Fibroblast of lung (primary cell): ENCODE results near the gene NIPAL1. TPM values are rescaled to one million over a fixed set of nuclear protein-coding genes. Genes with fewer than 3 reads are reported as not detected.
"Not testable (repeated sequence)": the region's sequence is repeated elsewhere in the genome, so short reads cannot be mapped to it uniquely, and the experiment has no call there.

ENCODE experiments used
- DNase-seq, 2 donors: peaks; one replicate each; pipeline versions ENCODE4 v3.0.0 to v3.0.0-alpha.2; 2010; ENCODE audit warnings: low read depth in 2 of 2
- H2AFZ ChIP-seq: 2 replicates; pipeline ENCODE4 v1.5.1; 2012; ENCODE audit warnings: low read length, control low read depth, inconsistent platforms
- H3K27ac ChIP-seq: 2 replicates; pipeline ENCODE4 v1.5.1; 2011; ENCODE audit warnings: low read length, control low read depth; ENCODE audit not compliant: insufficient read depth
- H3K27me3 ChIP-seq: 2 replicates; pipeline ENCODE4 v1.5.1; 2011; ENCODE audit warnings: mild to moderate bottlenecking, low read length; ENCODE audit not compliant: control insufficient read depth, insufficient read depth
- H3K36me3 ChIP-seq: 2 replicates; pipeline ENCODE4 v1.5.1; 2011; ENCODE audit warnings: low read length; ENCODE audit not compliant: control insufficient read depth, insufficient read depth
- H3K4me1 ChIP-seq: 2 replicates; pipeline ENCODE4 v1.5.1; 2011; ENCODE audit warnings: low read length; ENCODE audit not compliant: control insufficient read depth, insufficient read depth; ENCODE audit errors: extremely low read depth
- H3K4me2 ChIP-seq: 2 replicates; pipeline ENCODE4 v1.5.1; 2011; ENCODE audit warnings: low read length, control low read depth; ENCODE audit not compliant: insufficient read depth; ENCODE audit errors: extremely low read depth
- H3K4me3 ChIP-seq, 4 experiments: fragments of 200-600 bp in 1 of 4; sonication (generic) in 1 of 4; replicated peaks in 1 of 4; 2 replicates each; pipeline ENCODE4 v1.5.1; 2011 to 2016; ENCODE audit warnings: low read length in 4 of 4, low read depth in 3 of 4, mild to moderate bottlenecking in 3 of 4, control low read depth in 2 of 4, inconsistent platforms in 1 of 4, mixed read lengths in 1 of 4; ENCODE audit not compliant: insufficient read depth in 1 of 4; ENCODE audit errors: control extremely low read depth in 1 of 4
- H3K79me2 ChIP-seq: 2 replicates; pipeline ENCODE4 v1.5.1; 2012; ENCODE audit warnings: mild to moderate bottlenecking, low read length, inconsistent platforms; ENCODE audit not compliant: control insufficient read depth, insufficient read depth
- H3K9ac ChIP-seq: 2 replicates; pipeline ENCODE4 v1.5.1; 2011; ENCODE audit warnings: mild to moderate bottlenecking, low read length, control low read depth; ENCODE audit not compliant: insufficient read depth
- H3K9me3 ChIP-seq: 2 replicates; pipeline ENCODE4 v1.5.1; 2012; ENCODE audit warnings: low read depth, low read length; ENCODE audit not compliant: control insufficient read depth, insufficient read depth
- H4K20me1 ChIP-seq: 2 replicates; pipeline ENCODE4 v1.5.1; 2011; ENCODE audit warnings: low read length; ENCODE audit not compliant: control insufficient read depth, insufficient read depth; ENCODE audit errors: extremely low read depth
- CTCF ChIP-seq, 2 donors: IDR thresholded peaks in 1 of 2; conservative IDR thresholded peaks in 1 of 2; 1 replicate in 1 of 2; 2 replicates in 1 of 2; pipeline ENCODE4 v1.5.1; 2011 to 2012; ENCODE audit warnings: low read length in 2 of 2, control low read depth in 1 of 2, inconsistent platforms in 1 of 2, low read depth in 1 of 2, mild to moderate bottlenecking in 1 of 2
- EZH2 ChIP-seq: IDR thresholded peaks from 2 replicates; pipeline ENCODE4 v1.5.1; 2012; ENCODE audit warnings: low read length, control low read depth, mild to moderate bottlenecking; ENCODE audit errors: missing control alignments
- polyA plus RNA-seq, 2 donors: library from polyadenylated mRNA; depleted of rRNA in 1 of 2; stranded (reverse) in 1 of 2; unstranded in 1 of 2; fragments of >200 nt; gene quantifications; 2 replicates each; pipeline ENCODE4 v1.2.1, GENCODE V29; 2011 to 2012; ENCODE audit warnings: missing spikeins in 1 of 2
- total RNA-seq: library from RNA; depleted of rRNA; stranded (reverse); fragments of >200 nt; gene quantifications from 2 replicates; pipeline ENCODE4 v1.2.1, GENCODE V29; 2014

NIPAL1 gene
- total and polyA plus RNA-seq, 2 donors (not counting 1 experiment from before 2014, with no cell fraction given) = under 0.01 to 0.45 TPM

GRCh38 chr4:47996021-47996420, 20.6 kb upstream of the NIPAL1 start:
- Histone ChIP-seq H3K79me2 (no peaks in the 10 kb centered on the region), H3K4me1 (no peaks in the 10 kb centered on the region), H4K20me1 (no peaks in the 10 kb centered on the region)

GRCh38 chr4:48002267-48002666, 14.3 kb upstream of the NIPAL1 start:
- Histone ChIP-seq H3K4me2 (no peak overlapping the region), H4K20me1 (no peaks in the 10 kb centered on the region), H2AFZ (no peak overlapping the region), H3K36me3 (no peaks in the 10 kb centered on the region), H3K9me3 (no peaks in the 10 kb centered on the region), H3K9ac (no peak overlapping the region), H3K4me1 (no peaks in the 10 kb centered on the region), H3K27ac (no peak overlapping the region), H3K27me3 (no peaks in the 10 kb centered on the region), H3K4me3 (no peak overlapping the region), H3K79me2 (no peaks in the 10 kb centered on the region)
- no peak for TF ChIP-seq EZH2
- no peak for TF ChIP-seq CTCF (conservative IDR thresholded peaks at IDR 0.05 in 1 of 2, IDR thresholded peaks at IDR 0.05 in 1 of 2; ENCODE audit: low read depth in 1 of 2, low read length in 2 of 2)
- no peak for DNase-seq

More at GRCh38 chr4:47996021-47996420, 20.6 kb upstream of the NIPAL1 start:
- Histone ChIP-seq H3K9me3 (no peaks in the 10 kb centered on the region), H3K36me3 (no peaks in the 10 kb centered on the region), H3K4me2 (no peak overlapping the region), H3K27ac (no peak overlapping the region), H3K9ac (no peak overlapping the region), H2AFZ (no peak overlapping the region), H3K27me3 (no peaks in the 10 kb centered on the region), H3K4me3 (no peak overlapping the region)
- DNase-seq = no peak
- TF ChIP-seq CTCF (conservative IDR thresholded peaks at IDR 0.05 in 1 of 2, IDR thresholded peaks at IDR 0.05 in 1 of 2; ENCODE audit: low read depth in 1 of 2, low read length in 2 of 2) (no peak), EZH2 (no peak)

- H3K27me3 ChIP-seq, H3K4me2 ChIP-seq, H3K27ac ChIP-seq, H3K4me1 ChIP-seq, H3K79me2 ChIP-seq, H3K4me3 ChIP-seq, H3K9me3 ChIP-seq, H3K36me3 ChIP-seq, H2AFZ ChIP-seq, H4K20me1 ChIP-seq, H3K9ac ChIP-seq: not testable (repeated sequence)
- TF ChIP-seq CTCF (conservative IDR thresholded peaks at IDR 0.05 in 1 of 2, IDR thresholded peaks at IDR 0.05 in 1 of 2; ENCODE audit: low read depth in 1 of 2, low read length in 2 of 2) = peak; percentile 43 to 53
- DNase-seq = peak; percentile 30 to 31
Observed at GRCh38 chr4:48003568-48003967, 13.0 kb upstream of the NIPAL1 start.
